ENCODE measurements around the gene SLC27A1.
A peak's percentile ranks its signal among the peaks of the same experiment; 100 is the strongest.

The SLC27A1 gene

DNA sequence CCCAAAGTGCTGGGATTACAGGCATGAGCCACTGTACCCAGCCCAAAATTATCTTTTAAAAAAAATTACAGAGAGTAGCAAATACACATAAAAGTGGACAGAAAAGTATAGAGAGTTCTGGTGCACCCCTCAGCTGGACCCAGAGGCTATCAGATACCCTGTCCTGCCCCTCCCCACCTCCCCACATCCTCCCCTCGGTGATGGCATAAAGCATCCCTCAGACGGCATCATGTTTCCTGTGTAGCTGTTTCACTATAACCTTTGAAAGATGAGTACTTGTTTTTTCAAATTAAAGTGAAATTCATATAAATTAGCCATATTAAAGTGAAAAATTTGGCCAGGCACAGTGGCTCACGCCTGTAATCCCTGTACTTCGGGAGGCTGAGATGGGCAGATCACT, 20.1 kb downstream of the SLC27A1 start:
- Histone ChIP-seq H3K4me2 (ENCODE audit: low read length) (no peak overlapping the region), H3K4me3 (ENCODE audit: low read depth, low read length) (no peak overlapping the region), H3K4me1 (no peaks in the 10 kb centered on the region), H3K27me3 (ENCODE audit: control insufficient read depth, insufficient read depth, low read length) (no peaks in the 10 kb centered on the region), H3K9me3 (ENCODE audit: control insufficient read depth, low read length) (no peaks in the 10 kb centered on the region), H3K9ac (no peak overlapping the region), H2AFZ (no peak overlapping the region), H3K27ac (no peak overlapping the region), H3K79me2 (peaks cover 3% of the 10 kb centered on the region), H3K36me3 (ENCODE audit: control insufficient read depth, insufficient read depth, low read length) (no peaks in the 10 kb centered on the region)
- TF ChIP-seq, protein P1, sequence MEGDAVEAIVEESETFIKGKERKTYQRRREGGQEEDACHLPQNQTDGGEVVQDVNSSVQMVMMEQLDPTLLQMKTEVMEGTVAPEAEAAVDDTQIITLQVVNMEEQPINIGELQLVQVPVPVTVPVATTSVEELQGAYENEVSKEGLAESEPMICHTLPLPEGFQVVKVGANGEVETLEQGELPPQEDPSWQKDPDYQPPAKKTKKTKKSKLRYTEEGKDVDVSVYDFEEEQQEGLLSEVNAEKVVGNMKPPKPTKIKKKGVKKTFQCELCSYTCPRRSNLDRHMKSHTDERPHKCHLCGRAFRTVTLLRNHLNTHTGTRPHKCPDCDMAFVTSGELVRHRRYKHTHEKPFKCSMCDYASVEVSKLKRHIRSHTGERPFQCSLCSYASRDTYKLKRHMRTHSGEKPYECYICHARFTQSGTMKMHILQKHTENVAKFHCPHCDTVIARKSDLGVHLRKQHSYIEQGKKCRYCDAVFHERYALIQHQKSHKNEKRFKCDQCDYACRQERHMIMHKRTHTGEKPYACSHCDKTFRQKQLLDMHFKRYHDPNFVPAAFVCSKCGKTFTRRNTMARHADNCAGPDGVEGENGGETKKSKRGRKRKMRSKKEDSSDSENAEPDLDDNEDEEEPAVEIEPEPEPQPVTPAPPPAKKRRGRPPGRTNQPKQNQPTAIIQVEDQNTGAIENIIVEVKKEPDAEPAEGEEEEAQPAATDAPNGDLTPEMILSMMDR (IDR thresholded peaks at IDR 0.05): no peak

DNA sequence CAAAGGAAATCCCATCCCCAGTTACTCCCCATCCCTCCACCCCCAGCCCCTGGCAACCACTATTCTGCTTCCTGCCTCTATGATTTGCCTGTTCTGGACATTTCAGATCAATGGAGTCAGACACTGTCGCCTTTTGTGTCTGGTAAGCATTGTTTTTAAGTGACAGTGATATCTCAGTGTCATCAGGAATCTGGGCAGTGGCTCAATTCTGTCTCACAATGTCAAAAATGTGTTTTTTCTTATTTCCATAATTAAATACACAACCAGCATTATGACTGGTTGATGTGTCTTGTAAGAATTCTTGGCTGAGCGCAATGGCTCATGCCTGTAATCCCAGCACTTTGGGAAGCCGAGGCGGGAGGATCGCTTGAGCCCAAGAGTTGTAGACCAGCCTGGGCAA, 21.0 kb downstream of the SLC27A1 start:
- Histone ChIP-seq H3K79me2 (peaks cover 5% of the 10 kb centered on the region), H2AFZ (no peak overlapping the region), H3K4me1 (no peaks in the 10 kb centered on the region), H3K4me3 (ENCODE audit: low read depth, low read length) (no peak overlapping the region), H3K27ac (no peak overlapping the region), H3K27me3 (ENCODE audit: control insufficient read depth, insufficient read depth, low read length) (no peaks in the 10 kb centered on the region), H3K9me3 (ENCODE audit: control insufficient read depth, low read length) (no peaks in the 10 kb centered on the region), H3K9ac (no peak overlapping the region), H3K36me3 (ENCODE audit: control insufficient read depth, insufficient read depth, low read length) (no peaks in the 10 kb centered on the region), H3K4me2 (ENCODE audit: low read length) (no peak overlapping the region)
- TF ChIP-seq, protein P1 (IDR thresholded peaks at IDR 0.05): no peak

DNA sequence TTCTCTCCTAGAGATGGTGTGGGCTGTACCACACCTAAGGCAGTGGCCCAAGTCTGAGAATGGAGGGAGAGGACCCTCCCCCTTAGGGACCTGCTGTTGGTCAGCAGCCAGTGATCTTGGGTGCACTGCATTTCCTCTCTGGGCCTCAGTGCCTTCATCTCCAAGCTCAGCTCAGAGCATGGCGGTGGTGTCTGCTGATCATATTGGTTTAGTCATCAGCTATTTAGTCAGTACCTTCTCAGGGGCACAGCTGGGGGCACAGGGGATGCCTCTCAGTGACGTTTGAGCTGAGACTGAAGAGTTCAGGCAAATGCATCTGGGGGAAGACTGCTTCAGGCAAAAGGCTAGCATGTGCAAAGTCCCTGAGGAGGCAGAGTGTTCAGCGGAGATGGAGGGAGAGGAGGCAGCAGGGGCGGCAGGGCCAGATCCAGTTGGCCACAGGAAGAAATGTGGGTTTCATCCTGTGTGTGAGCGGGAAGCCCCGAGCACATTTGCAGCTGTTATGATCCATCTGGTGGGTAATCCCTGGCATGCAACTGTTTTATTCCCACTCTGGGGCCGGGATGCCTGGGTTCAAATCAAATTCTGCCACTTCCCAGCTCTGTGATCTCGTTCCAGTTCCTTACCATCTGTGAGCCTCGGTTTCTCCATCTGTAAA, 25.4 kb downstream of the SLC27A1 start:
- H3K27me3 ChIP-seq (ENCODE audit: control insufficient read depth, insufficient read depth, low read length): no peaks in the 10 kb centered on the region
- no peak overlapping the region for H2AFZ ChIP-seq
- no peak overlapping the region for H3K9ac ChIP-seq
- H3K4me1 ChIP-seq: no peaks in the 10 kb centered on the region
- no peak overlapping the region for H3K27ac ChIP-seq
- TF ChIP-seq, protein P1 (IDR thresholded peaks at IDR 0.05): no peak
- H3K4me3 ChIP-seq (ENCODE audit: low read depth, low read length): no peak overlapping the region
- no peaks in the 10 kb centered on the region for H3K36me3 ChIP-seq (ENCODE audit: control insufficient read depth, insufficient read depth, low read length)
- H3K79me2 ChIP-seq: peaks cover 11% of the 10 kb centered on the region
- H3K4me2 ChIP-seq (ENCODE audit: low read length): no peak overlapping the region
- H3K9me3 ChIP-seq (ENCODE audit: control insufficient read depth, low read length): no peaks in the 10 kb centered on the region

DNA sequence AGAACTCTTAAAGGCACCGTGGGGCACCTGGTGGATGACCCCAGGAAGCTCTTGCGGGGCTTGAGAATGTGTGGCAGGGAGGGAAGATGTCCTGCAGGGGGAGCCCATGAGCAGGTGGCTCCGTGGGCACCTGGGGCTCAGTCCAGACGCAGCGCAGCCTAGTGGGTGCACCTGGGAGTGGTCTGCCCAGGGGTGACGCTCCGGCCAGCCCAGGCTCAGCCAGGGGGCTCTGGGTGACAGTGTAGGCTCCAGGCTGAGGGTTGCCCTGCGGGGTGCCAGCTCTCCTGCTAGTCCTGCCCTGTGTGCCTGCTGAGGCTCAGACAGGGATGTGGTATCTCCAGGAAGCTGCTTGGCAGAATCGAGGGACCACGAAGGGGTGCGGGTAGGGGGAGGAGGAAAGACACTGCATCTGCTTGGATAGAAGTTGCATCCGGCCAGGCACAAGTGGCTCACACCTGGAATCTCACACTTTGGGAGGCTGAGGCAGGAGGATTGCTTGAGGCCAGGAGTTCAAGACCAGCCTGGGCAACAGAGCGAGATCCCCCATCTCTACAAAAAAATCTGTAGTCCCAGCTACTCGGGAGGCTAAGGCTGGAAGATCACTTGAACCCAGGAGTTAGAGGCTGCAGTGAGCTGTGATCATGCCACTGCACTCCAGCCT, 26.1 kb downstream of the SLC27A1 start:
- H3K9ac ChIP-seq: no peak overlapping the region
- H3K27me3 ChIP-seq (ENCODE audit: control insufficient read depth, insufficient read depth, low read length): no peaks in the 10 kb centered on the region
- no peaks in the 10 kb centered on the region for H3K4me1 ChIP-seq
- no peak overlapping the region for H3K4me2 ChIP-seq (ENCODE audit: low read length)
- H3K79me2 ChIP-seq: peaks cover 12% of the 10 kb centered on the region
- H3K27ac ChIP-seq: no peak overlapping the region
- H3K36me3 ChIP-seq (ENCODE audit: control insufficient read depth, insufficient read depth, low read length): no peaks in the 10 kb centered on the region
- H2AFZ ChIP-seq: no peak overlapping the region
- TF ChIP-seq, protein P1 (IDR thresholded peaks at IDR 0.05): peak; percentile 88
- H3K9me3 ChIP-seq (ENCODE audit: control insufficient read depth, low read length): no peaks in the 10 kb centered on the region
- H3K4me3 ChIP-seq (ENCODE audit: low read depth, low read length): no peak overlapping the region
